ENCODE results near the gene EFNB2. TPM values are rescaled to one million over a fixed set of nuclear protein-coding genes. Genes with fewer than 3 reads are reported as not detected.

EFNB2 gene
- total RNA-seq, 2 donors from 2014 or later = 46.1 to 52.4 TPM

DNA sequence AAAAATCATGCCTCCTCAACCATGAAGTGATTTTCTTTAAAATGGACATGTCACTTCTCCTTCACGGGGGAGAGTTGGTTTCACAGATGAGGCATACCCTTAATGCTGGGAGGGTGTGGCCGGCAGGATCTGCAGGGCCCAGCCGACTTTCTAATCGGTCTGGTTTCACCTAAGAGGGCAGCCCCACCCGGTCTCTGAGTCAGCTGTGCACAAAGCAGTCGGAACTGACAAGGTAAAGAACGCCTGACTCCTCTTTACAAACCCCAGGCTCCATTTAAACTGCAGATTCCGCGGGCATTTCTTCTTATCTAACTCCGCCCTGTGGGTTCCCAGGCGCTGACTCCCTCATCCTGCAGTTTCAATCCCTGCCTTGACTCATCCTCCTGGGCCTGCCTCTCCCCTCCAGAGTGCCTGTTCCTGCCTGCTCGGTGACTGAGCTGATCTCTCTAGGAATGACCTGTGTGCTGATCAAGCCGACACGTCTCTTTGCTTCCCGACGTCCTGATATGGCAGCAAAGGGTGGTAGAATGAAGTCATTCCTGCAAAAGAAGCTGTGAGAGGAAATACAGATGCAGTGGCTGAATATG lies 63.4 kb downstream of the EFNB2 start:
- Histone ChIP-seq H3K27me3 (replicated peaks; ENCODE audit: insufficient read depth) (no peaks in the 10 kb centered on the region), H3K4me3 (no peak overlapping the region), H3K9me3 (no peaks in the 10 kb centered on the region), H3K36me3 (no peaks in the 10 kb centered on the region), H3K4me1 (replicated peaks) (no peaks in the 10 kb centered on the region), H3K27ac (no peak overlapping the region)
- no peak for TF ChIP-seq POLR2AphosphoS5 (IDR thresholded peaks at IDR 0.05)
- TF ChIP-seq, protein P1, sequence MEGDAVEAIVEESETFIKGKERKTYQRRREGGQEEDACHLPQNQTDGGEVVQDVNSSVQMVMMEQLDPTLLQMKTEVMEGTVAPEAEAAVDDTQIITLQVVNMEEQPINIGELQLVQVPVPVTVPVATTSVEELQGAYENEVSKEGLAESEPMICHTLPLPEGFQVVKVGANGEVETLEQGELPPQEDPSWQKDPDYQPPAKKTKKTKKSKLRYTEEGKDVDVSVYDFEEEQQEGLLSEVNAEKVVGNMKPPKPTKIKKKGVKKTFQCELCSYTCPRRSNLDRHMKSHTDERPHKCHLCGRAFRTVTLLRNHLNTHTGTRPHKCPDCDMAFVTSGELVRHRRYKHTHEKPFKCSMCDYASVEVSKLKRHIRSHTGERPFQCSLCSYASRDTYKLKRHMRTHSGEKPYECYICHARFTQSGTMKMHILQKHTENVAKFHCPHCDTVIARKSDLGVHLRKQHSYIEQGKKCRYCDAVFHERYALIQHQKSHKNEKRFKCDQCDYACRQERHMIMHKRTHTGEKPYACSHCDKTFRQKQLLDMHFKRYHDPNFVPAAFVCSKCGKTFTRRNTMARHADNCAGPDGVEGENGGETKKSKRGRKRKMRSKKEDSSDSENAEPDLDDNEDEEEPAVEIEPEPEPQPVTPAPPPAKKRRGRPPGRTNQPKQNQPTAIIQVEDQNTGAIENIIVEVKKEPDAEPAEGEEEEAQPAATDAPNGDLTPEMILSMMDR (IDR thresholded peaks at IDR 0.05) = no peak
- no peak for TF ChIP-seq POLR2A (IDR thresholded peaks at IDR 0.05)
- DNase-seq (ENCODE audit: low spot score) = no peak
- intact Hi-C loops (cut with DNase I) = no loop called here
- 41% methylated on average over 16 of the region's 16 CpGs for WGBS

DNA sequence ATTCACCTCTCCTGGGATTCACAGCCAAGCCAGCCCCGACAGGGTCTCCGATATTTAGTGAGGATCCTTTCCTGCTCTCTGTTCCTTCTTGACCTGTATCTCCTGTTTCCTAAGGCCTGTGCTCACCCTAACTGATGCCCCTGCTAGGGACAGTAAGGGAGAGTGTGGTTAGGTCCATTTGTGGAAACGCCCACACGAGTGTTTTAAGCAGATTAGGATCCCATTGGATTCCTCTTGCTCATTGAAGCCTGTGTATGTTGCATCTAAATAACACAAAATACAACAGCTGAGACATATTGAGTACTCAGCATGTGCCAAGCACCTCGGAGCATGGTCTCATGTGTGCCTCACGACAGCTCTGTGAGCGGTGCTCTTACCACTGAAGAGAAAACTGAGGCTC lies 64.9 kb downstream of the EFNB2 start:
- intact Hi-C loops (cut with DNase I) = no loop called here
- Histone ChIP-seq H3K4me1 (replicated peaks) (no peaks in the 10 kb centered on the region), H3K4me3 (no peak overlapping the region), H3K27ac (no peak overlapping the region), H3K9me3 (no peaks in the 10 kb centered on the region), H3K27me3 (replicated peaks; ENCODE audit: insufficient read depth) (no peaks in the 10 kb centered on the region), H3K36me3 (no peaks in the 10 kb centered on the region)
- no peak for DNase-seq (ENCODE audit: low spot score)
- TF ChIP-seq, protein P1 (IDR thresholded peaks at IDR 0.05) = no peak
- TF ChIP-seq POLR2A (IDR thresholded peaks at IDR 0.05) = no peak
- no peak for TF ChIP-seq POLR2AphosphoS5 (IDR thresholded peaks at IDR 0.05)
- WGBS = 91% methylated on average over 7 of the region's 7 CpGs

DNA sequence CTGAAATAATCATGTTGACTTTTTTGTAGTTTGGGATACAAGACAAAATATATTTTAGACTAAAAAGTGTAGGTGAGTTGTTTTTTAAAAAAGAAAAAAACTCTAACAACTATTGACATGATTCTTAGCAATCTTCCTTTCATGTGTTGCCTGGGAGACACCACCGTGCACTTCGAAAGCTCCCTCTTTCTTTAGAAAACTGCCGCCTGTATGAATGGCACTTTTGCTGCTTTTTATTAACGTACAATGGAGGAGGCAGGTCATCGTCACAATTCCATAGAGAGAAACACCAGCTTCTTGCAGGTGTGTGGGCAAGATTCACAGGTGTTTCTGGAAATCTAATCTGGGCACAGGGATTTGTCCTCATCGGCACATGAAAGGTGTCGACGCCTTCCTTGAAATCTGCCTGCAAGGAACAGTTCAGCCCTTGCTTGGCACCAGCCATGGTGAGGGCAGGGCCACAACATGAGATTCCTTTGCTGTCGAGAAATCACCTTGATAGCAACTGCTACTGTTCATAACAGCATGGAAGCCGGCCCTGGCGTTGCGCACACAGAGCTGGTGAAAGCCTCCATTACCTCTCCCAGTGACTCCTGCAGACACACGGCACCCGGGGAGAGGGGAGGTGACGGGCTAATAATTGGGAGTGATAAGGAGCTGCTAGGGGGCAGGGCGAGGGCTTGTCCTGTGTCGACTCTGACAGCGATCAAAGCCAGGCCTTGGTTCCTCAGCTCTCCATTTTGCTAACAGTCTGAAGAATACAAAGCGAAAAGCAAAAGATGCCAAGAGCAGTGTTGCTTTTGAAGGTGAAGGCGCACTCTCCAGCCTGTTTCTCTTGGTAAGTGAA lies 66.5 kb downstream of the EFNB2 start:
- TF ChIP-seq POLR2AphosphoS5 (IDR thresholded peaks at IDR 0.05) = no peak
- no peak for TF ChIP-seq POLR2A (IDR thresholded peaks at IDR 0.05)
- TF ChIP-seq, protein P1 (IDR thresholded peaks at IDR 0.05) = no peak
- intact Hi-C loops (cut with DNase I) = no loop called here
- no peaks in the 10 kb centered on the region for H3K9me3 ChIP-seq
- H3K4me3 ChIP-seq = no peak overlapping the region
- no peaks in the 10 kb centered on the region for H3K4me1 ChIP-seq (replicated peaks)
- 78% methylated on average over 20 of the region's 20 CpGs for WGBS
- H3K27ac ChIP-seq = no peak overlapping the region
- no peak for DNase-seq (ENCODE audit: low spot score)
- H3K36me3 ChIP-seq = no peaks in the 10 kb centered on the region
- H3K27me3 ChIP-seq (replicated peaks; ENCODE audit: insufficient read depth) = no peaks in the 10 kb centered on the region

DNA sequence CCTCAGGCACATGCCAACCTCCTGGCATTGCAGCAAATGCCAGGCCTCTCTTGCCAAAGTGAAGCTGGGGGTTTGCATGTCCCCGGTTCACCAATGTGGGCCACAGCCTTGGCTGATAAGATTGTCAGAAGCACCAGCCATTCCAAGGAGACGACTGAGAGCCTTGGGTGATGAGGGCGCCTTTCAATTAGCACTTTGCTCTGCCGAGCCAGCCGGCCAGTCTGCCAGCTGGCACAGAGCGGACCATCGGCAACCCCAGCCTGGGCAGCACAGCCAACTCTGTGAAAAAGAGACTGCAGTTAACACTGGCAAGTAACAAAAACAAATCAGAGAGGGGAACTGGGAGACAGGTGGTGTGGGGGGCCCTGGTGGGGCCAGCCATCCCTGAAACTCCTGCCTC lies 67.3 kb downstream of the EFNB2 start:
- no peaks in the 10 kb centered on the region for H3K27me3 ChIP-seq (replicated peaks; ENCODE audit: insufficient read depth)
- H3K27ac ChIP-seq = no peak overlapping the region
- no peak overlapping the region for H3K4me3 ChIP-seq
- TF ChIP-seq POLR2AphosphoS5 (IDR thresholded peaks at IDR 0.05) = no peak
- TF ChIP-seq POLR2A (IDR thresholded peaks at IDR 0.05) = no peak
- TF ChIP-seq, protein P1 (IDR thresholded peaks at IDR 0.05) = no peak
- H3K4me1 ChIP-seq (replicated peaks) = no peaks in the 10 kb centered on the region
- WGBS = 37% methylated on average over 6 of the region's 7 CpGs
- intact Hi-C loops (cut with DNase I) = no loop called here
- no peaks in the 10 kb centered on the region for H3K36me3 ChIP-seq
- no peaks in the 10 kb centered on the region for H3K9me3 ChIP-seq
- DNase-seq (ENCODE audit: low spot score) = no peak
